Loucy (cell line): ENCODE data around the gene TMEM150B.

Experiments
- CTCF ChIP-seq: fragments of 200-600 bp; sonication (generic); conservative IDR thresholded peaks from 2 replicates; pipeline ENCODE4 v1.5.1; 2014; ENCODE audit warnings: mild to moderate bottlenecking, antibody characterized with exemption, low read length
- EZH2phosphoT487 ChIP-seq: fragments of 200-600 bp; IDR thresholded peaks from 2 replicates; pipeline ENCODE4 v1.6.1; 2018; ENCODE audit warnings: antibody characterized with exemption, mild to moderate bottlenecking, moderate library complexity, borderline replicate concordance

- TF ChIP-seq CTCF (no peak), EZH2phosphoT487 (no peak)
Observed at GRCh38 chr19:55276720-55277430, 48.3 kb downstream of the TMEM150B start.
